Common myeloid progenitor, CD34-positive (primary cell): ENCODE data around the gene PC.

ENCODE experiments used
- CTCF ChIA-PET: fragments of 350-600 bp; sonication (Branson Sonifier 250); formaldehyde crosslinking; loops from one replicate; lab custom pipeline; 2021; ENCODE audit warnings: antibody characterized with exemption; lab: Charles Lee
- POLR2A ChIA-PET: fragments of 350-600 bp; sonication (Branson Sonifier 250); formaldehyde crosslinking; loops from one replicate; lab custom pipeline; 2021; ENCODE audit warnings: antibody characterized with exemption; lab: Charles Lee
- DNase-seq, 3 donors: peaks; one replicate each; pipeline versions ENCODE4 v3.0.0 to v3.0.0-alpha.2; 2013
- H3K27ac ChIP-seq, 2 experiments: 1 replicate in 1 of 2; 2 replicates in 1 of 2; pipeline ENCODE4 v1.7.0; 2013; ENCODE audit warnings: inconsistent platforms in 2 of 2, low read length in 2 of 2, mild to moderate bottlenecking in 2 of 2, low read depth in 1 of 2, moderate library complexity in 1 of 2; ENCODE audit not compliant: severe bottlenecking in 2 of 2, insufficient read depth in 1 of 2, poor library complexity in 1 of 2
- H3K27me3 ChIP-seq, 5 experiments: replicated peaks in 2 of 5; 1 replicate in 3 of 5; 2 replicates in 2 of 5; pipeline versions ENCODE4 v1.6.1 to v1.7.0; 2013; ENCODE audit warnings: low read length in 4 of 5, mild to moderate bottlenecking in 2 of 5, moderate library complexity in 2 of 5, inconsistent platforms in 1 of 5; ENCODE audit not compliant: insufficient read depth in 5 of 5, control insufficient read depth in 4 of 5
- H3K36me3 ChIP-seq, 4 experiments: 1 replicate in 2 of 4; 2 replicates in 2 of 4; pipeline versions ENCODE4 v1.6.1 to v1.7.0; 2013; ENCODE audit warnings: low read length in 3 of 4, control low read depth in 1 of 4, mild to moderate bottlenecking in 1 of 4; ENCODE audit not compliant: control insufficient read depth in 4 of 4, insufficient read depth in 4 of 4
- H3K4me1 ChIP-seq, 4 experiments: 1 replicate in 3 of 4; 2 replicates in 1 of 4; pipeline versions ENCODE4 v1.6.1 to v1.7.1; 2013; ENCODE audit warnings: low read length in 3 of 4, mild to moderate bottlenecking in 3 of 4, control low read depth in 1 of 4, inconsistent platforms in 1 of 4, moderate library complexity in 1 of 4; ENCODE audit not compliant: control insufficient read depth in 4 of 4, insufficient read depth in 4 of 4; ENCODE audit errors: control extremely low read depth in 1 of 4
- H3K4me3 ChIP-seq, 7 experiments: 1 replicate in 4 of 7; 2 replicates in 3 of 7; pipeline versions ENCODE4 v1.5.1 to v1.7.0; 2013; ENCODE audit warnings: mild to moderate bottlenecking in 7 of 7, low read length in 6 of 7, moderate library complexity in 6 of 7, inconsistent platforms in 2 of 7, low read depth in 2 of 7, control low read depth in 1 of 7; ENCODE audit not compliant: insufficient read depth in 4 of 7, control insufficient read depth in 1 of 7; ENCODE audit errors: extremely low read depth in 1 of 7
- H3K9me3 ChIP-seq, 5 experiments: 1 replicate in 4 of 5; 2 replicates in 1 of 5; pipeline versions ENCODE4 v1.6.1 to v1.7.1; 2013; ENCODE audit warnings: low read length in 4 of 5, mild to moderate bottlenecking in 2 of 5, inconsistent platforms in 1 of 5, low read depth in 1 of 5, moderate library complexity in 1 of 5; ENCODE audit not compliant: control insufficient read depth in 4 of 5, insufficient read depth in 2 of 5; ENCODE audit errors: control extremely low read depth in 1 of 5
- WGBS: methylation state at CpG from one replicate; pipeline ENCODE4 v1.1.5; 2013; ENCODE audit not compliant: insufficient coverage; 5-methylcytosine and 5-hydroxymethylcytosine counted together

Gene PC

DNA sequence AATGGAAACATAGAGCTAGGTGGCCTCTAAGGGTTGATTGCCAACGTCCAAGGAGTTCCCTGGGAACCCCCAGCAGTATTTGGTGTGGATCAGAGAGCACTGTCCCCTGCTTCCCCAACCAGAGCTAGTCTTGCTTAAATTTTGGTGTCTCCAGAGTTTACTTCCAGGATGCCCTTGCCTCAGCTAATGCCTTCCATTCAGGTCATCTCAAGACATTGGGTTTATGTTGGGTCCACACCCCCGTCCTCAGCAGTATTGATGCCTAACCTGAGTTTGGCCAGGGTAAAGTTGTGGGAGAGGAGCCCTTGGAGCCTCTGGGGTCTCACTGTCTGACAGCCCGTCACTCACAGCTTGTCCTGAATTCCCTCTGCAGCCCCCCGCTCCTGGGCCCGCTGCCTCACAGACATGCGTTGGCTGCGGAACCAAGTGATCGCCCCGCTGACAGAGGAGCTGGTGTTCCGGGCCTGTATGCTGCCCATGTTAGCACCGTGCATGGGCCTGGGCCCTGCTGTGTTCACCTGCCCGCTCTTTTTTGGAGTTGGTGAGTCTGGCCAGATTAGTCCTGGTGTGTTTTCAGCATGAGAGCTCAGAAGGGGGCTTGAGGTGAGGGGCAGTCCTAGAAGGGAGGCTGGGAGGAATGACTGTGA is 113.6 kb downstream of the PC start:
- Histone ChIP-seq H3K27ac (peak overlapping the region in 1 of 2 experiments; percentile 95), H3K4me1 (peaks cover 11 to 38% (median 31%) of the 10 kb centered on the region in 4 experiments), H3K9me3 (no peaks in the 10 kb centered on the region), H3K36me3 (peaks cover 0 to 44% (median 24%) of the 10 kb centered on the region in 4 experiments), H3K4me3 (peak overlapping the region in 4 of 7 experiments; percentile 96 to 98 (median 98)), H3K27me3 (no peaks in the 10 kb centered on the region)
- ChIA-PET POLR2A (interaction anchor here (0.9 to 2.1 kb wide), 2 partner anchors 9 to 11 kb away, joined by 3 to 4 read pairs; no protein-coding TSS in a partner anchor), CTCF (interaction anchor here (0.9 to 2.5 kb wide), 6 partner anchors 10 to 167 kb away, joined by 3 to 14 read pairs (median 4); partner anchors contain the start of gene RBM4B)
- WGBS, result 89% methylated on average over 12 of the region's 12 CpGs
- no peak for DNase-seq

- Histone ChIP-seq H3K36me3 (peaks cover 0 to 44% (median 25%) of the 10 kb centered on the region in 4 experiments), H3K27ac (peak overlapping the region; percentile 66 to 95), H3K4me3 (peak overlapping the region; percentile 55 to 98 (median 97)), H3K4me1 (peaks cover 11 to 38% (median 31%) of the 10 kb centered on the region in 4 experiments), H3K27me3 (no peaks in the 10 kb centered on the region), H3K9me3 (no peaks in the 10 kb centered on the region)
- CTCF ChIA-PET, result interaction anchor here (1.0 to 2.5 kb wide), 5 partner anchors 11 to 166 kb away, joined by 3 to 14 read pairs (median 4); partner anchors contain the start of gene RBM4B
- 19% methylated on average over 14 of the region's 16 CpGs for WGBS
- POLR2A ChIA-PET, result interaction anchor here (0.5 to 1.8 kb wide), 6 partner anchors 10 to 272 kb away, joined by 3 to 12 read pairs (median 3); no protein-coding TSS in a partner anchor
- no peak for DNase-seq
These were observed 114.2 kb downstream of the PC start for GRCh38 chr11:66843776-66844495.

DNA sequence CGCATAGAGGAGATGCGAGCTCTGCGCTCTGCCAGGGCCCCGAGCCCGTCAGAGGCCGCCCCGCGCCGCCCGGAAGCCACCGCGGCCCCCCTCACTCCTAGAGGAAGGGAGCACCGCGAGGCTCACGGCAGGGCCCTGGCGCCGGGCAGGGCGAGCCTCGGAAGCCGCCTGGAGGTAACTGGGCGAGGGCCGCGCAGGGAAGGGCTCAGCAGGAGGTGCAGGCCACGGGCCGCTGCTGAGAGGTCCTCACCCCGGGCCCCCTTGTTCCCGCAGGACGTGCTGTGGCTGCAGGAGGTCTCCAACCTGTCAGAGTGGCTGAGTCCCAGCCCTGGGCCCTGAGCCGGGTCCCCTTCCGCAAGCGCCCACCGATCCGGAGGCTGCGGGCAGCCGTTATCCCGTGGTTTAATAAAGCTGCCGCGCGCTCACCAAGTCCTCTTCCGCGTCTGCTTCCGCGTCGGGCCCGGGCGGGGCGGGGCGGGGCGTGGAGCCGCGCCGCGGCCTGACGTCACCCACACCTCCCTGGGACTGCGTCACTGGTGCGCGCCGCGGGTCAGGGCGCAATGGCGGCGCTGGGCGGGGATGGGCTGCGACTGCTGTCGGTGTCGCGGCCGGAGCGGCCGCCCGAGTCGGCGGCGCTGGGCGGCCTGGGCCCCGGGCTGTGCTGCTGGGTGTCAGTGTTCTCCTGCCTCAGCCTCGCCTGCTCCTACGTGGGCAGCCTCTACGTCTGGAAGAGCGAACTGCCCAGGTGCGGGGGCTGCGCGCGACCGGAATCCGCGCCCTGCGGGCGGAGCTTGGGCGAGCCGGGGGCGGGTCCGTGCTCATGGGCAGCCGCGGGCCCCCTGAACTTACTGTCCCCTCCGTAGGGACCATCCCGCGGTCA is 115.0 kb downstream of the PC start, which contains the start of gene RCE1:
RCE1 (plus strand) TSS at position 546 of the 880 bp plus-strand sequence; CDS start at position 561, 15 bp downstream.
- peak; percentile 92 to 96 (median 94) for DNase-seq
- Histone ChIP-seq H3K9me3 (no peaks in the 10 kb centered on the region), H3K4me1 (peaks cover 11 to 38% (median 31%) of the 10 kb centered on the region in 4 experiments), H3K27me3 (no peaks in the 10 kb centered on the region), H3K27ac (peak within 1 kb of the TSS; percentile 83 to 95), H3K36me3 (peaks cover 0 to 44% (median 25%) of the 10 kb centered on the region in 4 experiments), H3K4me3 (peak within 1 kb of the TSS; percentile 55 to 98 (median 97))
- 0% methylated on average over 74 of the region's 98 CpGs for WGBS
- POLR2A ChIA-PET, result interaction anchor here (0.5 to 1.8 kb wide), 7 partner anchors 9 to 271 kb away, joined by 3 to 12 read pairs (median 3); no protein-coding TSS in a partner anchor
- CTCF ChIA-PET, result interaction anchor here (1.1 to 11.5 kb wide), 6 partner anchors 9 to 148 kb away, joined by 3 to 152 read pairs (median 10); no protein-coding TSS in a partner anchor

DNA sequence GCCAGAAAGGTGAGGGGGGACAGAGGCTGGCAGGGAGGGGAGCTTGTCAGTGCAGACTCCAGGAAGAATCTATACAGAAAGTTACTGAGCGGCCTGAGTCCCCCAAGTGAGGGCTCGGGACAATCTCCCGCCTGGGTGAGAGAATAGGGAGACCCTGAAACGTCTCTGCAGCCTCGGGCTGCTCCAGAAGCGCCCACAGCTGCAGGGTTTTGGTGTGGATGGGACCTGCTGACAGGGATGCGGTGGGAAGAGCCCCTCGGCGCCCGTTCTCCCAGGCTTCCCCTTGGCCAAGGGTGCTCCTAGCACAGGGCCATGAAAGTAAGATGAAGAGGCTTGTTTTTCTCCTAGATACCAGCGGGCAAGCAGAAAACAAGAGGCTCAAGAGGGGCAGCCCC is 115.7 kb downstream of the PC start:
- peaks cover 11 to 38% (median 31%) of the 10 kb centered on the region in 4 experiments for H3K4me1 ChIP-seq
- WGBS, result 2% methylated on average over 10 of the region's 11 CpGs

GRCh38 chr11:66841861-66842260 is 116.3 kb downstream of the PC start:
- WGBS, result 96% methylated on average over 7 of the region's 7 CpGs
- no peaks in the 10 kb centered on the region for H3K9me3 ChIP-seq
- peak overlapping the region; percentile 33 to 95 for H3K27ac ChIP-seq
- POLR2A ChIA-PET, result no interaction called here
- CTCF ChIA-PET, result interaction anchor here (1.1 to 11.5 kb wide), 7 partner anchors 8 to 146 kb away, joined by 3 to 152 read pairs (median 5); no protein-coding TSS in a partner anchor
- DNase-seq, result no peak
- H3K36me3 ChIP-seq, result peaks cover 0 to 38% (median 24%) of the 10 kb centered on the region in 4 experiments
- H3K4me3 ChIP-seq, result peak overlapping the region in 6 of 7 experiments; percentile 55 to 98 (median 96)
- H3K27me3 ChIP-seq, result no peaks in the 10 kb centered on the region
- peaks cover 11 to 38% (median 31%) of the 10 kb centered on the region in 4 experiments for H3K4me1 ChIP-seq

More for the DNA sequence above, 115.7 kb downstream of the PC start:
- Histone ChIP-seq H3K4me3 (peak overlapping the region; percentile 55 to 98 (median 97)), H3K9me3 (no peaks in the 10 kb centered on the region), H3K27ac (peak overlapping the region; percentile 83 to 95), H3K36me3 (peaks cover 0 to 42% (median 25%) of the 10 kb centered on the region in 4 experiments), H3K27me3 (no peaks in the 10 kb centered on the region)
- DNase-seq, result no peak
- ChIA-PET POLR2A (interaction anchor here (0.7 to 1.8 kb wide), 3 partner anchors 13 to 41 kb away, joined by 3 to 12 read pairs (median 4); no protein-coding TSS in a partner anchor), CTCF (interaction anchor here (1.1 to 11.5 kb wide), 6 partner anchors 9 to 147 kb away, joined by 3 to 152 read pairs (median 6); no protein-coding TSS in a partner anchor)
